Colon (tissue), 2 donors: ENCODE results near the gene CD8A.
"Not testable (repeated sequence)": the region's sequence is repeated elsewhere in the genome, so short reads cannot be mapped to it uniquely, and the experiment has no call there.

Experiments used
- FAIRE-seq: peaks from 2 replicates; lab custom pipeline; 2012; peaks lifted over from hg19 to GRCh38; lab: Jason Lieb, UNC
- donor health status: control.
- donor health status: control.

CD8A gene

DNA sequence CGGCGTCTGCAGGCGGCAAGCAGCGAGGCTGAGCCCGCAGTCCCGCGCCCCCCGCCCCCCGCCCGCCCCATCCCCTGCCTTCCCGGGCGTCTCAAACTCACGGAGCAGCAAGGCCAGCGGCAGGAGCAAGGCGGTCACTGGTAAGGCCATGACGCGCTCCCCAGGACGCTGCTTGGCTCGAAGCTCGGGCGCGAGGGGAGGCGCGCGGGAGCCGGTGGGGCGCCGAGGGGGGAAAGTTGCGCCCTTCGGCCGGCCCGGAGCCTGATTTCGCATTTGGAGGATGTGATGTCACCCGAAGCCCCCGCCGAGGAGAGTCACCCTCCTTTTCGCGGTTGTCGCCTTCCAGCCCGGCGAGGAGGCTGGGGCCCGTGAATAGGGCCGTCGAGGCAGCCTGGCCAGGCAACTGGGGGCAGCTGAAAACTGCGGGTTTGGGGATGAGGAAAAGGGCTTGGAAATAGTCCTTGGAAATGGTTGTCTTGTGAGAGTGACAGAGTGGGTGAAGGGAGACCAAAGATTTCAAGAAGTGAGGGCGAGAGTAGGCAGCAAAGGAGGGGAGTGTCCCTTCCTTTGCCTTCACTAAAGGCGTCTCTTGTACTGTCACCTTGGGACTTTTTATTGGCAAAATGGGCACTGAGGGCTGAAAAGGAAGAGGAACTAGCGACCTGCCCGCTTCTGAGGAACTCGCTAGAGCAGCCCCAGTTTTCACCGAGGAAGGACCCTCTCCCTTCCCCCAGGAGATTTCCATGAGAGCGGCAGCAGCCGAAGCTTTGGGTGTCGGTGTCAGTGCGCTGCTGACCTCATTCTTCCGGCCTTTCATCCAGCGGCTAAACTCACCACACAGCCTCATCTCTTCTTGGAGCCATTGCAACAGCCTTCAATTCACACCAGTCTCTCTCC lies at the start of gene CD8A:
Gene CD8A (minus strand): TSS at position 238 of the 897 bp plus-strand sequence. CDS start 88 bp downstream, at position 150.
- no peak for FAIRE-seq

DNA sequence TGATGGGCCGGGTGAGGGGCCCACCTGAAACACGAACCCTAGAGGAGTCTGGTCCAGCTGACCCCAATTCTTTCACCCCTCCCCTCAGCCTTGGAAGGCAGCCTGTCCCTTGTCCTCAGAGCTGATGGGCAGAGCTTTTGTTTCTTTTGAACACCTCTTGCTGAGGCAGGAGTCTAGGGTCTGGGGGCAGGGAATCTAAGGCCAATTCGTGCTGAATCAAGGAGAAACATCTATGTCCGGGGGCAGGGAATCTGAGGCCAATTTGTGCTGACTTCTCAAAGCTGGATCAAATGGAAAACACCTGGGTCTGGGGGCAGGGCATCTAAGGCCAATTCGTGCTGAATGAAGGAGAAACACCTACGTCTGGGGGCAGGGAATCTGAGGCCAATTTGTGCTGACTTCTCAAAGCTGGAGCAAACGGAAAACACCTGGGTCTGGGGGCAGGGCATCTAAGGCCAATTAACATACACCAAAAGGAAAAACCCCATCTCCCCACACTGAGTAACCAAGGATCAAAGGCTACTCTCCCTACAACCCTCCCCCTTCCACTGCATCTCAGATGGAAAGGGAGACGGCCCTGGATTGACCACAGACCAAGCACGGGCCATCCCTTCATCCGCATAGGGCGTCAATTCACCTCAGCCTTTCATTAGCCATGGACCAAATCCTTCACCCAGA lies 49.3 kb upstream of the CD8A start:
- not testable (repeated sequence) for FAIRE-seq

DNA sequence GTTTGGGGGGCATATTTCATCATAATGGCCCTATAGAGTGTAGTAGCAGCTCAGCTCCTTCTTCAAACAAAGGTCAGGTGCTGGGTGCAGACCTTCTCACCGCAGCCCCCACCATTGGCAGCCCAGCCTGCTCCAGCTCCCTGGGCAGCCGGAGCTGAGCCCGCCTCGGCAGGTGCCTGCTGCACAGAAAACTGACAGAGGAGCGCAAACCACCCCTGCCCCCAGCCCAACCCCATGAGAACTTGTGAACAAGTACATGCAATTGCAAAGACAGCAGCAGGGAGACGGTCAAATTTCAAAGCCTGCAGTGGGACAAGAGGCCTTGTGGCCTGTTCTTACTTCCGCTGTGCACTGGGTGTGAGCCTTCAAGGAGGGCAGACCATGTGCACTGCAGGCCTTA lies 48.7 kb upstream of the CD8A start:
- not testable (repeated sequence) for FAIRE-seq

DNA sequence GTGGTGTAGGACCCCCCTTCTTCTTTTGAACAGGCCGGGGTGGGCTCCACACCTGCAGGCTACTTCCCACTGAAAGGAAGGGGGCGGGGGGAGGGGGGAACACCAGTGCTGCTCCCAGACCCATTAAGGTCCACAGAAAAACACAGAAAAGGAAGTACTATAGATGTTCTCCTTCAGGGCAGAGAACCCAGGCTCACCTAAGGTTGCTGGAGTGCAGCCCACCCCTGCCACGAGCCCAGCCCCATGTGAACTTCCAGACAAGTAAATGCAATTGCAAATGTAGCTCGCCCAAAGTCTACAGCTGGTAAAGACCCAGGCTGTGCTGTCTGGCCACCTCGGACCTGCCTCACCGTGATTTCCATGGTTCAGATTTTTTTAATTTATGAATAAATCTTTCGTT lies 47.0 kb upstream of the CD8A start:
- not testable (repeated sequence) for FAIRE-seq

DNA sequence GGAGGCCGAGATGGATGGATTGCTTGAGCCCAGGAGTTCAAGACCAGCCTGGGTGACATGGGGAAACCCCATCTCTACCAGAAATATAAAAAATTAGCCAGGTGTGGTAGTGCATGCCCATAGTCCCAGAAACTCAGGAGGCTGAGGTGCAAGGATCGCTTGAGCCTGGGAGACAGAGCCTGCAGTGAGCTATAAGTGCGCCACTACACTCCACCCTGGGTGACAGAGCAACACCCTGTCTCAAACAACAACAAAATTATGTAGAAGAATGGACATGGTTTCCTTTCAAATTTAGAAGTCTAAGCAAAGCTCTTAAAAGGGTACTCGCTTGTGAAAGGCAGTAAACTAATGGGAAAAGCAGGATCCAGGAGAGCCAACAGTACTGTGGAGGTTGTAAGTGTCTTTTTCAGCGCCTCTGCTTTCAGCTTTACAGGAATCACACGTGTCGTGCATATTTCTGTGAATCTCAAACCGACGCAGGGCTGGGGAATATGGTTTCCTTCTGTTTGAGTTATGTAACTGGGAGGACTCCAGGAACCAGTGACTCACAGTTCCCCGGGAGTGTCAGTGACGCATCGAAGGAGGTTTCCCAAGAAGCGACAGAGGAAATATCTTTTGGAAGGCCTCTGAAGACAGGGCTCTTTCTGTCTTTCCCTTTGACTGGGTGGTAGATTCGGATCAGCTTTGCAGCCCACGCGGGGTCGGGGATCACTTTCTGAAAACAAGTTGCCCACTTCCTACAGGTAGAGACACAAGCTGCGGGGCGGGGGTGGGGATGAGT lies 46.4 kb upstream of the CD8A start:
- not testable (repeated sequence) for FAIRE-seq

DNA sequence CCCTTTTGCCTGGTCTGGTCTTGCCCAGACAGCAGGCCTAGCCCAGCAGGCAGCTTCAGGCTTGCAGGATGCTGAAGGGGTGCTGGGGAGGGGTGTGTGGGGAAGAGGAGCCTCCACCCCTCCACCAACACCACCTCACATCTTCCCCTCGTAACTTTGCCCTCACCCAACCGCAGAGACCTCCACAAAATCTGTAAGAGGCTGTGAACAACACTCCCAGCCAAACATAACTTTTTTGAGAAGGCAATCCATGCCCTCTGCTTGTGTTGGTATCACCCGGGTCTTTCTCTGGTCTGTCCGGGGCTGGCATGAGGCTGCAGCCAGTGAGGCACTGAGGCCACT lies 44.8 kb upstream of the CD8A start:
- not testable (repeated sequence) for FAIRE-seq

DNA sequence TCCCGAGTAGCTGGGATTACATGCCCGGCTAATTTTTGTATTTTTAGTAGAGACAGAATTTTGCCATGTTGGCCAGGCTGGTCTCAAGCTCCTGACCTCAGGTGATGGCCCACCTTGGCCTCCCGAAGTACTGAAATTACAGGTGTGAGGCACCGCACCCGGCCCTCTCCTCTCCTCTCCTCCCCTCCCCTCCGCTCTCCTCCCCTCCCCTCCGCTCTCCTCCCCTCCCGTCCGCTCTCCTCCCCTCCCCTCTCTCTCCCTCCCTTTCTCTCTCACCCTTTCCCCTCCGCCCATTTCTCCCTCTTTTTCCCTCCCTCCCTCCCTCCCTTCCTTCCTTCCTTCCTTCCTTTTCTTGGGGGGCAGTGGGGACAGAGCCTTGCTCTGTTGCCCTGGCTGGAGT lies 42.6 kb upstream of the CD8A start:
- no peak for FAIRE-seq

DNA sequence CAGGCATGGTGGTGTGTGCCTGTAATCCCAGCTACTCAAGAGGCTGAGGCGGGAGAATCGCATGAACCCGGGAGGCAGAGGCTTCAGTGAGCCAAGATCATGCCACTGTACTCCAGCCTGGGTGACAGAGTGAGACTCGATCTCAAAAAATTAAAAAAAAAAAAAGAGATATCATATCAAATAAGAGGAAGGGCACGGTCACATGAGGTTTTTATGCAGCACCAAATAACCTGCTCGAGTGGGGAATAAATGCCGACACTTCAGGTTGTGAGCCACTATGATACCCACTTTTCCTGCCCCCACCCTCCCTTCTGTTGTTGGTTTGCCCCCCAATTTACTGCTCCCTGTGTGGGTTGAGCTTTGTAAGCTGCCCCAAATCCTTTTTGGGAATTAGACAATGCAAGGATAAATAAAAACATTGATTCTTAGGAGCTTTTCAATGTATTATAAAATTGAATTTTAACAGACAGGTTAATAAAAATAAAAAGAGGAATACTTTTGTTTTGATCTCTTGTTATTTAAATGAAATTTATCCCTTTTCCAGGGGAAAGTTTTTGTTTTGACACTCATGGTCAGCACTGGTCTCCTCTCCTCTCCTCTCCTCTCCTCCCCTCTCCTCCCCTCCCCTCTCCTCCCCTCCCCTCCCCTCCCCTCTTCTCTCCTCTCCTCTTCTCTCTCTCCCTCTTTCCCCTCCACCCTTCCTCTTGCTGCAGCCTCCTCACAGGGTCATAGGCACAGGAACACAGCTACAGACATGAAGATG lies 41.8 kb upstream of the CD8A start:
- no peak for FAIRE-seq

DNA sequence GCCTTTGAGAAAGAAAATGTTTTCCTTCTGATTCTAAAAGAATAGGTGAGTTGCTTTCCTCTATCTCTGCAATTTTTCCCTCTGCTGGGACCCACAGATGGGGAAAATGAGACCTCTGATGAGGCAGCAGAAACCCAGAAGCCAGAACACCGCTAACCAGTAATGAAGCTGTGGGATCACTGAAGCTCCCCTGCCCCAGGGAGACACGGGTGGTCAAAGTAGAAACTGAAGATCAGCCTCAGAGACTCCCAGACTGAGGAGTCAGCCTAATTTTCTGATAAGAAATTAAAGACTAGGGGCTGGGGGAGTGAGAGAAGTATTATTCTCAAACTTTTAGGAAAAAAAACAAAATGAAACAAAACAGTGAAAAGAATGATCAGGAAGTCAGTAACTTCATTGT lies 40.8 kb upstream of the CD8A start:
- no peak for FAIRE-seq

DNA sequence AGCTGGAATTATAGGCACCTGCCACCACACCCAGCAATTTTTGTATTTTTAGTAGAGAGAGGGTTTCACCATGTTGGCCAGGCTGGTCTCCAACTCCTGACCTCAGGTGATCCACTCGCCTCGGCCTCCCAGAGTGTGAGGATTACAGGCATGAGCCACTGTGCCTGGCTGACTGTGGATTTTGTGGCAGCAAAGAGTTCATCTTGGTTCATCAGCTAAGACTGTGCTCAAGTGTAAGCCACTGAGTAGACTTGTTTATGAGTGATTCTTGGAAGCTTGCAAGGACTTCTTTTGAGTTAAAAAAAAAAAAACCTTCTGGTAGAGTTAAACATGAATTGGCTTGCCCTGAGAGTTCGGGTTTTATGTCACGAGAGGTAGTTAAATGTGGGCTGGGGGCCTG lies 36.2 kb upstream of the CD8A start:
- FAIRE-seq = no peak

DNA sequence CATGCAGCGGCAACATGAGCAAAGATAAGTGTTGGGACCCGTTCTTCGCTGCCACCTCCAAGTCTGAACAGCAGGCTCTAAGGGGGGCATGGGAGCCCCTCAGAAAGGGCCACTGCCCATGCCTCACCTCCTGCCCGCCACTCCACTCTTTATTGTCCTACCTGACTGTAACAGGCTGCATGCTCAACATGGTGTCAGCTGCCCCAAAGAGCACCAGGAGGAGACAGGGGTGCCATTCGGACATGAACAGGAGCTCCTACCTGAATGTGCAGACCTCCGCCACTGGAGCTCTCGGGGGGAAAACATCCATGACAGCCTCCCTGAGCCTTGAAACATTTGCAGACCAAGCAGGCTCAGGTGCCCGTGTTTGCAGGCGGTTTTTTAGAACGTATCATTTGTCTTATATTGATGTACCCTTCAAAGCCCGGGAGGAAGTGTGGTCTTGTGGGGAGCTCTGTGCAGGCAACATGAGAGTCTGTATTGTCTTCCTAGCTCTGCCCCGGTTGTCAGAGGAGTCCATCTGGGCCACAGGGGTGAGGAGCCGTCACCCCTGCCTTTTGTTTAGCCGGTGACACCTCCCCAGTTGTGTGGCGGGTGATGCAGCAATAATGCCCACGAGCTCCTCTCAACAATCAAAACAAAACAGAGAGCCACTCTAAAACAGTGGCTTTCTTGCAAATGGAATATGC lies 35.1 kb upstream of the CD8A start:
- no peak for FAIRE-seq

DNA sequence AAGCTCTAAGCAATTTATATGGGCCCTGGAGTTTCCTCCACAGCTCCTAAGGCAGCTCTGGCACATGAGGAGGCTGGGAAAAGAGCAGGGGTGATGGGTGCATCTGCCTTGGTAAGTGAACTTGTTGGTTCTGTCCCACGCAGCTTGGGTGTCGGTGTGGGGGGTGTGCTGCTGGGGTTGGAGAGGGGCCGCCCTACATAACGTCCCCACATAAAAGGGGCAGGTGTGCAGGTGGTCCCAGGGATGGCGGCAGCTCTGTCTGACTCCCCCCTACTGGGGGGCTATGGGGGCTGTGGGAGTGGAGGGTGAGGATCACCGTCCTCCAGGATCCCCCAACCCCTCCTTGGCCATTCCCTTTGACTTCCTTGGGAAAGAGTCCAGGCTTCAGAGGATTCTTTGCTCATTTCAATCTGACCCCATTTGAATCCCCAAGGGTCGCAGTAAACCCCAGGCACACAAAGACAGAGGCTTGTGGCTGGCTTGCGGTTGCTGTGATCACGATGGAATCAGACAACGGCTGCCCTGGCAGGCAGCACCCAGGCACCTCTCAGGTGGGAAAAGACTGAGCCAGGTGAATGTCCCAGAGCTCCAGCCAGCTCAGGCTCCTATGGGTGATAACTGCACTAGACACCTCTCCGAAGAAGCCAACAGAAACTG lies 34.5 kb upstream of the CD8A start:
- no peak for FAIRE-seq

DNA sequence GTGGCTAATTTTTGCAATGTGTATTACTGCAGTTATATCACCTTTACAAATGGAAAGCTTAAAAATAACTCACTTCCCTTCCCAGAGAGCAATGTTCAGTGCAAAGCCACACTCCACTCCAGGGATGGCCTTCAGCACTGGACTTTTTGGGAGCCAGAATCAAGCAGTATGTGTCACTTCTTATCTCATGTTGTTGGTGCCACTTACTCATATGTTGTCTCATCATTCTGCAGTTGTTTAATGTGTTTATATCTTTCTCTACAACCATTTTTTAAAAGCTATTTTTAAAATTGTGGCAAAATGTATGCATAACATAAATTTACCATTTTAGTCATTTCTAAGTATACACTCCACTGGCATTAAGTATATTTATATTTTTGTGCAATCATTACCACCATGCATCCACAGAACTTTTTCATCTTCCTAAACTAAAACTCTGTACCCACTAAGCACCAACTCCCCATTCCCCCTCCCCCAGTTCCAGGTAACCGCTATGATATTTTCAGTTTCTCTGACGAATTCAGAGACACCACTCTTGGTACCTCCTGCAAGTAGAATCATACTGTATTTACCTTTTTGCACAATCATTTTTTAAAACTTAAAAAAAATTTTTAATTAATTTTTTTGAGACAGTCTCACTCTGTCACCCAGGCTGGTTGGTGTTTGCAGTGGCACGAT lies 32.1 kb upstream of the CD8A start:
- FAIRE-seq = no peak

DNA sequence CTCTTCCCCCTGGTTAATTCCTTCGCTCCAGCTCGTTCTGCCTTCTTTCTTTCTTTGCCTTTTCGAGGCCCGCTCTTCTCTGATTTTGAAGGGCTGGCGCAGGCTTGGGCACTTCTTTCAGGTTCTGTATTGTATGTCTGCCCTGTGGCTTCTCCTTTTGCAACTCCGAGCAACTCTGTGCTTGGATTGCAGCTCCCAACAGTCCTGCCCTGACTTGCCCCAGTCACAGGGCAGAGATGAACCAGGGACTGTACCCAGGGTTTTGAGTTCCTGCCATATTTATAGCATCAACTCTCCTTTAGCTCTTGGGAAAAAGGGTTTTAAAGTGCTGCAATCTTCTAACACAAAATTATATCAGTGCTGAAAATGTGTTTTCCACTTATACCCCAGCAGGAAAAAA lies 31.1 kb upstream of the CD8A start:
- no peak for FAIRE-seq

DNA sequence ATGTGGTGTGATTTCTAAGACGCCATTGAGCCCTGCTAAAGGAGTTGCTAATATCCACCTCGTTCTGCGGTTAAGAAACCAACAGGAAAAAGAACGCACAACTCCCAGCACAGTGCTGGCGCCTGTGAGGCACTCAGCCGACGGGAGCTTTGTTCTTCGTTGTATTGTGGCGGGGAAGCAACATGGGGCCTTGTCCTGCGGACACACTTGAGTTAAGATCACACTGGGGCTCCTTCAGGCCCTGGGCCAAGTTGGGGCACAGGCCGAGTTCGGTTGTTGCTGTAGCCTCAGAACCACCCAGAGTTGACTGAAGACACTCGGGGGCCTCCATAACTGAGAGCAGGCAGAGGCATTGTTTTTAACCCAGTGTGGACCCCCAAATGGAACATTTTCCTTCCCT lies 30.6 kb upstream of the CD8A start:
- FAIRE-seq = no peak

DNA sequence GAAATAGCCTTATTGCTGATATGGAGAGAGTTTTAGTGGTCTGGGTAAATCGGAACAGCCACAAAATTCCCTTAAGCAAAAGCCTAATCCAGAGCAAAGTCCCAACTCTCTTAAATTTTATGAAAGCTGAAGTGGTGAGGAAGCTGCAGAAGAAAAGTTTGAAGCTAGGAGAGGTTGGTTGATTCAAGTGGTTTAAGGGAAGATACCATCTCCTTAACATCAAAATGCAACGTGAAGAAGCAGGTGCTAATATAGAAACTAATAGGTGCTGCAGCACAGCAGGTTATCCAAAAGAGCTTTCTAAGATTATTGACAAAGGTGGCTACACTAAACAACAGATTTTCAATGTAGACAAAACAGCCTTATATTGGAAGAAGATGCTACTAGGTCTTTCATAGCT lies 28.2 kb upstream of the CD8A start:
- FAIRE-seq = no peak

DNA sequence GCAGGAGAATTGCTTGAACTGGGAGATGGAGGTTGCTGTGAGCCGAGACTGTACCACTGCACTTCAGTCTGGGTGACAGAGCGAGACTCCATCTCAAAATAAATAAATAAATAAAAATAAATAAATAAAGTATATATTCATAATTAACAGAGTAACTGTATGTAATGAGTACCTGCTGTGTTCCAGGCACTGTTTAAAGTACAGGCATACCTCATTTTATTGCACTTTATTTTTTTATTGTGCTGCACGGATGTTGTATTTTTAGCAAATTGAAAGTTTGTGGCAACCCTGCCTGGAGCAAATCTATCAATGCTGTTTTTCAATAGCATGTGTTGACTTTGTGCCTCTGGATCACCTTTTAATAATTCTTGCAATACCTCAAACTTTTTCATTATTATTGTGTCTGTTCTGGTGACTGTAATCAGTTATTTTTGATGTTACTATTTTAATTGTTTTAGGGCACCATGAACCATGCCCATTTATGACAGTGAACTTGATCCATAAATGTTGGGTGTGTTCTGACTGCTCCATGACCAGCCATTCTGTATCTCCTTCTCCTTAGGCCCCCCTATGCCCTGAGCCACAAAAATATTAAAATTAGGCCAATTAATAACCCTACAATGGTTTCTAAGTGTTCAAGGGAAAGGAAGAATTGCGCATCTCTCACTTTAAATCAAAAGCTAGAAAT lies 27.5 kb upstream of the CD8A start:
- FAIRE-seq = no peak

DNA sequence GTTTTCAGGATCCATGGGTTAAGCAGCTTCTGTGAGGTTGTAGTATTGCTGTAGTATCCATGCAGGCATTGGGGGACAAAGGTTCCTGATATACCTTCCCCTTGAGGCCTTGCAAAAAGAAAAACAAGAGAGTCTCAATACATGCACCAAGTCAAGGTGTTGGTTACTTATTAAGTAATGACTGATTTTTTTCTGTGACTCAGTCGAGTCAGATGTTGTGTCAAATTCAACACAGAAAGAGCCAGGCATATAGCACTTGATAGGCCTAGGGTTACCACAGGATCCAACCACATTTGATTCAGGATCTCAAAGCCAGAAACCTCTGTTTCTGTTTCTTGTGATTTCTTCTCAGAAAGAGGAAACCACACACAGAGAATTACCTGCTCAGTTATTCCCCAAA lies 24.9 kb upstream of the CD8A start:
- FAIRE-seq = no peak

DNA sequence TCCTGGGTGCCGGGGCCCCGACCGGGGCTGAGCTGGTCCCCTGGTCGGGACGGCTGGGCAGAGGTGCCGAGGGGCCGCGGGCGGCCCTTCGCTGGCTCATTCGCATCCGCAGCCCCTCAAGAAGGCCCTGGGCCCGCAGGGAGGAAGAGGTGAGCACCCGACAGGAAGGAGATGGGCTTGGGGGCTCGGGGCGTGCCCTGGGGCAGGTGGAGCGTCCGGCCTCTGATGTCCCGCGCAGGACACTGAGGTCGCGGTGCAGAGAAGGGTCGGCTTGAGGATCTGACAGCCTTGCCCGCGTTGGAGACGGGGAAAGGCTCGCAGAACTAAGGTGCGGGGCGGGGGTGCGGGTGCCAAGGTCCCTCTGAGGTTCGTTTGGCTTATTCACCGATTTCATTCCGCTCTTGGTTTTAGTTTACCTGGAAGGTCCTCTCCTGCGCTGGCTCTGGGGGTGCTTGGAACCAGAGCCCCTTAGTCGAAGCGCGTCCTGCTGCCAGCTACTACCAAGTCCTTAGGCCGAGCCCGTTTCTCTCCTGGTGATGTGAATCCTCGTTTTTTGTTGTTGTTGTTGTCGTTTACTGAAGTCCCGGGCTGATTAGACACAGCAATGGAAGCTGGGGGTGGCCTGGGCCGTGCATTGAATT lies 18.9 kb upstream of the CD8A start:
- no peak for FAIRE-seq
